Activated T-cell treated with anti-CD3 and anti-CD28 coated beads, Interleukin-2, amount 50 U/mL, for 1 hour (primary cell): ENCODE data around the gene HYDIN.

ENCODE experiments used
- DNase-seq: peaks from one replicate; pipeline ENCODE4 v3.0.0-alpha.2; 2020

Gene HYDIN

DNA sequence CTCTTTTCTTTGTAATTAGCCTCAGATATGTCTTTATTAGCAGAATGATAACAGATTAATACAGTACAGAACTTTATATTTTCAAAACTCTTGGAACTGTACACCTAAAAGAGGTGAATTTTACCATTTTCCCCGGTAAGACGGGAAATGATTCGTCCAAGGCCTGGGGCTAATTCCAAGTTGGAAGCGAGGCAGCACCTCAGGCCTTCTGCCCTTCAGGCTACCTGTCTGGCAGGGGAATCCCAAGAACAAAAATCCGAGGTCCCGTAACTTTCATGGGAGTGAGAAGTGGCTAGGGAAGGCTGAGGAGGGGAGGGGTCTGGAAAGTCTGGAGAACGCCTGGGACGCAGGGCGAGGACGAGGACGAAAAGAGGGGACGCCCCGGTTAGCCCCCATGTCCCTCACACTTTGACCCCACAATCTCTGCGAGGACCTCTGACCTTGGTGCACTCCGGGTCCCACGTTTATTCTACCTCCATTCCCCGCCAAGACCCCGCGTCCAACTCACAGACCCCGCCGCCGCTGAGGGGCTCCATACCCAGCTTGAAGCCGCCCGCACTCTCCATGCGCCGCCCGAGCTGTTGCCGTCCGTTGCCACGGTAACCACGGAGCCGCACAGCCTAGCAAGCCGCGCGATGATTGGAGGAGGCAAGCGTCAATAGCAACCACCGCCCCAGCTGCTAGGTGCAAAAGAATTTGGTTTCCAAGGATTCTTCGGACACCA is at the start of gene HYDIN:
TSS of gene HYDIN (minus strand) at position 601 of the 724 bp plus-strand sequence. CDS start 43,827 bp downstream, outside the sequence.
- no peak for DNase-seq

DNA sequence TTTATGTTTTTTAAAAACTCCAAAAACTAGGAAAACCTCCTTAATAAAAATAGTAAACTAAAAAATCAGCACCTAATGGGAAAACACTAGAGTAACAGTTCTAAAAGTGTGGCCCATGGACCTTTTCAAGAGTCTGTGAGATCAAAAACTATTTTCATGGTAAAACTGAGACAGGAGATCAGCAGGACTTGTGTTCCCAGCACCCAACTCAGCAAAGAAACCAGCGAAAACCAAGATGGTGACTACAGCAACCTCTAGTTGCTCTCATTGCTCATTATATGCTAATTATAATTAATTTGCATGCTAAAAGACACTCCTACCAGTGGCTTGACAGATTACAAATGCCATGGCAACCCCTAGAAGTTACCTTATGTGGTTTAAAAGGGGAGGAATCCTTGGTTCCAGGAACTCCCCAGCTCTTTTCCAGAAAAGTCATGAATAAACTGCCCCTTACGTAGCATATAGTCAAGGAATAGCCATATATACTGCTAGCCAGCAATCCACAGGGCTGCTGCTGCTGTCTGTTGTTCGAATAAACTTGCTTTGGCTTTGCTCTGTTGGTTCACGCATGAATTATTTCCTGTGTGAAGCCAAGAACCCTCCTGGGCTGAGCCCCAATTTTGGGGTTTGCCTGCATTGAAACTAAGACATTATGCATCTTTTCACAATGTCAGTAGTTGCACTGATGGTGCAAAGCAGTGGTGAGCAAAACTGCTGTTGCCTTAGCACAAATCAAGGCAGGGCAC is 46.2 kb upstream of the HYDIN start:
- DNase-seq, result no peak

DNA sequence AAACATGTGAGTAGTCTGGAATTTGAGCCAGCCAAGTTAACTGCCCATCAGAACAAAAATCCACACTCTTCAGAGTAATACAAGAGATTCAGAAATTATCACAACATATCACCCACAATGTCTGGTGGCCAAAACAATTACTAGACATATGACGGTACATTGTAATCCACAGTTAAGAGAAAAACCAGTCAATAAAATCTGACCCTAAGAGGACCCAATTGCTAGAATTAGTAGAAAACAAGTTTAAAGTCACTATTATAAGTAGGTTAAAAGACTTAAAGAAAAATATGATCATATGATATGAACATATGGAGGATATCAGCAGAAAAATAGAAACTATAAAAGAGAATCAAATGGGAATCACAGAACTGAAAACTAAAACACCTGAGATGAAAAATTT is 42.9 kb upstream of the HYDIN start:
- no peak for DNase-seq

DNA sequence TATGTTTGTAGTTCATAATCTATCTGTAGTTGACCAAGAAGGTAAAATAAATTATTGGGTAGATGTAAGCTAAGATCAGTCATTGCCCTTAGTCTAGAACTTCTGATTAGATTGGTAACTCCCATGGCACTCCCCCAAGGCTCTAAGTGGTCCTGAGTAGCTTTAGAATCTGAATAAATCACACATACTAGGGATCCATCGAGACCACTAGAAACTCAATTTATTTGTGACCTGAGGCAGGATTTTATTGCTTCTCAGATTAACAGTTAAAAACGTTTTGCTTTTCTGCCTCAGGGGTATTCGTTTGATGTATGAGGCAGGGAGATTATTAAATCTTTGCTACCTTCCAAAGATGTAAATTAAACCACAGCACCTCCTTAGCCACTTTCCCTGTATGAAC is 33.8 kb upstream of the HYDIN start:
- no peak for DNase-seq

DNA sequence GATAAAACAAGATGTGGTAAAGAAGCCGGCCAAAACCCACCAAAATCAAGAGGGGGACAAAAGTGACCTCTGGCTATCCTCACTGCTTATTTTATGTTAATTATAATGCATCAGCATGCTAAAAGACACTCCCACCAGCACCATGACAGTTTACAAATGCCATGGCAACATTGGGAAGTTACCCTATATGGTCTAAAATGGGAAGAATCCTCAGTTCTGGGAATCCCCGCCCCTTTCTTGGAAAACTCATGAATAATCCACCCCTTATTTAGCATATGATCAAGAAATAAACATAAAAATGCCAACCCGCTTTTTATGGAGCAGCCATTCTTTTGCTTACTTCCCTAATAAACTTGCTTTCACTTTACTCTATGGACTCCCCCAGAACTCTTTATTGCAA is 33.1 kb upstream of the HYDIN start:
- DNase-seq, result no peak

DNA sequence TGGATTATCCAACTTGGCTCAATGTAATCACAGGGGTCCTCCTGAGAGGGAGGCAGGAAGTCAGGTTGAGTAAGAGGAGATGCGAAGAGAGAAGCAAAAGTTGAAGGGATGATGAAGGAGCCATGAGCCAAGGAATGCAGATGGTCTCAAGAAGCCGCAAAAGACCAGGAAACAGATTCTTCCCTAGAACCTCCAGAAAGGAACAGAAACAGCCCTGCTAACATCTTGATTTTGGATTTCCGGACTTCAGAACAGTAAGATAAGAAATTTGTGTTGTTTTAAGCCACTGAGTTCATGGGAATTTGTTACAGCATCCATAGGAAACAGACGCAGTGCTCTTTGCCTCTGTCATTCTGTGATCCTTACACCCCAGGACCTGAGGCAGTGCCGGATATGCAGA is 31.9 kb upstream of the HYDIN start:
- no peak for DNase-seq

DNA sequence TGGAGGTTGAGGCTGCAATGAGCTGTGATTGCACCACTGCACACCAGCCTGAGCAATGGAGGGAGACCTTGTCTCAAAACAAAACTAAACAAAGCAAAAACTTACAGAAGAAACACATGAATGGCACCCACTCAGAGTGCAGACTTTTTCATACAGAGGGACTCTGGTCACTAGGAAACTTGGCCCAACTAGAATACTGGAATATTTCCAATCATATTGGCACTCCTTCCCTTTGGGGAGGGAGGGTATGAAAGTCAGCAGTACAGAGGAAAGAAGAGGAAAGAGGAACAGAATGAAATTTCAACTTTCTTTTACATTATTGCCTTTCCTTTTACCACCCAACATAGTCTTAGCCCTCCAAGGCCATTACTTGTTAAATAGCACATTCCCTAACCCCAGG is 30.5 kb upstream of the HYDIN start:
- no peak for DNase-seq

DNA sequence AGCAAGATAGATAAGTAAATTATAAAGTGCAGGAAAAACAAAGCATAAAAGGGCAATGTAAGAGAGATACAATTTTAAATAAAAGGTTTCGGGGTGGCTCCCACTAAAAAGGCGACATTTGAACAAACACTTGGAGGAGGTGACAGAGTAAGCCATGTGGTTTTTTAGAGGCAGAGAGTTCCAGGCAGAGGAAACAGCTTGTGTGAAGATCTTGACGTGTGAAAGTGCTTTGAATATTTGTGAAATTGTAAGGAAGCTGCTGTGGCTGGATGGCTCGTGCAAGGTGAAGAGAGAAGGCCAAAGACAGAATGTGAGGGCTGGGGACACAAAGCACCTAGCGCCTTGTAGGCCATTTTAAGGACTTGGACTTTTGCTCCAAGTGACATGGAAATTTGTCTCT is 28.6 kb upstream of the HYDIN start:
- no peak for DNase-seq

DNA sequence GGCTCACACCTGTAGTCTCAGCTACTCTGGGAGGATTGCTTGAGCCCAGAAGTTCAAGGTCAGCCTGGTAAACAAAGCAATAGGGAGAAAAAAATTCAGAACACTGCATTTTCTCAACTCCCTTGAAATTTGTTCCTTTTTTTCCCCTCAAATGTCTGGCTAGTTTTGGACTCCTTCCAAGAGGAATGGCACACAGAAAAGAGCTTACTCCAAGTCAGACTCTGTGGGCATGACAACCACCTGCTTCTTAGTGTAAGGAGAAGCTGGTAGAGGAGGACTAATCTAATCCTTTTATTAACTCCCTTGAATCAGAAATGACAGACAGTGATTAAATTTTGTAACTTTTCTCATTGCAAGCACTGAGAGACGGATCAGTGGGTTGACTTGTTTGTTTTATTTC is 27.9 kb upstream of the HYDIN start:
- DNase-seq, result no peak

DNA sequence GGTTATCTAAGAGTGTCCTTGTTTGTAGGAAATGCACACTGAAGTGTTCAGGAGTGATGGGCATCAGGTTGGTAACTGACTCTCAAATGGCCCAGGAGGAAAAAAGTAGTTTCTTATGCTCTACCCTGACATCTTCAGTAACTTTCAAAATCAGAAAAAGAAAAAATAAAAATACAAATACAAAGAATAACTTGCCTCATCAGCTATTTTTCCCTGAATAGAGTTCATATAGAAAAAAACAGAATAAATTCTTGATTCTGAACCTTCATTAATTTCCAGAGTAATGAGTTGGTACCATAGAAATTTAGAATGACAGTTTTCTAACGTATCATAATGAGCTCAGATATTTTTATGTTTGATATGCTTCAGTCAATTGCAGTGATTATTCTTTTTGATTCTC is 27.2 kb upstream of the HYDIN start:
- DNase-seq, result no peak

DNA sequence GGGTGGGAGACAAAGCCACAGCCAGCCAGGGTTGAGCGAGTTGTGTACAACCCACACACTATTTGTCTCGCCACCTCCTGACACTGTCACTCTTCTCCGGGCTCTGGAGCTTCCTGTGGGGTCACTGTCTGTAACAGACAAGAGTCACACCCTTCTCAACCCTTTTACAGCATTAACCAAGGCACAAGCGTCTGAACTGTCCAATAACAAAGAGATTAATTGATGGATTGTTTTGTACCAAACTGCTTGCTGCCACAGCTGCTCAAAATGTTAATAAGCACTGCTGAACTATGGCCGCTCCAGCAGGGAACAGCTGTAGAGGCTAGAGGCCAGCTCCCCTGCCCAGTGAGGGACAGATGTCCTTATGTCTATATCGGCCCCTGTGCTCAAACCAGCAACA is 25.2 kb upstream of the HYDIN start:
- DNase-seq, result no peak

DNA sequence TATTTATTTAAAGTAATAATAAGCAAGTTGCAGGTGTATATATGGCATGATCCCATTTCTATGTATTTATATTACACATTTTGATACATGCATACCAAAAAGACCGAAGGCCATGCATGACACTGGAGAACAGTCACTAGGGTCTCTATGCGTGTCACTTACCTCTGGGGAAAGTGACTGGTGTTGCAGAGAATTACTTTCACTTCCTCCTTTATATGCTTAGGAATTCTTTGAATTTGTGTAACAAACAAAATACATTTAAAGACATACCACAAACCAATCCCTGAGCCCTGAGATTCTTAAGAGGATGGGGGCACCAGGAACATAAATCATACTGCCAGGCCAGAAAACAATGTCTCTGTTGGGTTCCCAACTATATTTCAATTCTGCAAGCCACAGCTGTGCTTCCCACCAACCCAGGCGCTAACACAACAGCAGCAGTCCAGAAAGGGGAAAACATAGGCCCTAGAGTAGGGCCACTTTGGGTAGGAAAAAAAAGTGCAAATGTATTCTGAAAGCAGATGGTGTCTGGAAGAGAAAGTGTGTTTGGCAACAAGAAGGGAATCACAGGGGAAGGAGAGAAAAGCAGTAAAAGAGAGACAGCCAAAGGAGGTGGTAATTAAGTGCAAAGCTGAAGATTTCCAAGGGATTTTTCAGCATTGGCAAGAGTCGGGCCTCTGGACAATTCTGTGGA is 24.5 kb upstream of the HYDIN start:
- DNase-seq, result no peak

DNA sequence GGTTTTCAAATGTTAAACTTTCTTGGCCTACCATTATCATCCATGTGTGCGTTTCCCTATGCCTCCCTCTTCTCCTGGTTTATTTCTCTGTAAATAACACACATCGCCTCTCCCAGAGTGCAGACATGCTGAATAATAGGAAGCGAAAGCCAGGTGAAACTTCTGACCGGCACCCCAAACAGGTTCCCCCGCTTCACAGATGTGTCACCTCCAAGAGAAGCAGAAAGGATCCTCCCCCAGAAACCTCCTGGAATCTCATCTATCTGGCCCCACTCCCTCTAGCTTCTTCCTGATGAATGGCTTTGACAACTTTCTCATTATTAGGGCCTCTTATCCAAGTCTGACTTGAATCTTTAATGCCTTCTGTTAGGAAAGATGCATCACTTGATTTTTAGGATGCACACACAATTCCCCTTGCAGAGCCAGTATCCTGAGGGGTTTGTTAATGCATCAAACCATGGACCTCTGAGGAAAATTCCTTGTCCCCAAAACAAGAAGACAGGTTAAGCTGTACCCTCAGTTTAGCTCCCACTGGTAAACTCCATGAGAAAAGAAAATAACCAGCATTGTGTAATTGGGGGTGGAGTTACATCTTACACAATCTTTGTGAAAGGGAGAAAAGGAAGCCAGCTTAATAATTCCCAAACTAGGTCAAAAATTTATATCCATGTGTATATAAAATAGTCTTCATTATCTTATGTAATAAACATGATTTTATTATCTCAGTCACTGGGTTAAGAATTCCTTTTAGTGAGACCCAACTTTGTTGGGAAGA is 20.1 kb upstream of the HYDIN start:
- DNase-seq, result no peak

DNA sequence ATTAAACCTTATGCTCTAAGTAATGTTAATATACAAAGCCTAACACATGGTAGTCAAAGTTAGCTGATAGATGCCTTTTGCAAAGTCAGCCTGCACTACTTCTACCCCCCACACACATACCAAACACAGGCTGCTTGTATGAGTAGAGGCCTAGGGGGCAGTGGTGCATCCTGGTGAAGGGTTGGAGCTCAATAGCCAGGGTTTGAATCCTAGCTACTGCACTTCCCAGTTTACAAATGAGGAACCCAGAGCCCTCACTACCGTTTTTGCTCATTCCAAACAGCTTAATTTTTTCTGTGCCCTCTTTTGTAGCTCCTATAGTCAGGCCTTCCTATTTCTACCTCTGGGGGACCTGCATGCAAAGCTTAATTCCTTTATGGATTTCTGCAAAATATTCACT is 18.9 kb upstream of the HYDIN start:
- DNase-seq, result no peak

DNA sequence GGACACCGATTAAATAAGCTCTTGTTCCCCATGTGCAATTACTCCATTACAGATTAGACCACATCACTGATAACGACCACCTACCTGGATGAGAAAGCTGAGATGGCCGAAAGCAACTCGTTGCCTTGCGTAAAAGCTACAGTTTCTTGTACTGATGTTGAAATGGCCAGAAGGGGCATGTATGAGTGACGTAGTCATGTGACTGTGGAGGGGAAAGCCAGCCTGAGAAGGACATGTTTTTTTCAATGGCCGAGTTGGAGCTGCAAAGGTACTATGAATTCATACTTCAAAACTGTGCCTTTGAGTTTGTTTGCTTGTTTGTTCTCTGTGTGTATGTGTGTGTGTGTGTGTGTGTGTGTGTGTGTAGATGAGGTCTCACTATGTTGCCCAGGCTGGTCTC is 17.0 kb upstream of the HYDIN start:
- no peak for DNase-seq

DNA sequence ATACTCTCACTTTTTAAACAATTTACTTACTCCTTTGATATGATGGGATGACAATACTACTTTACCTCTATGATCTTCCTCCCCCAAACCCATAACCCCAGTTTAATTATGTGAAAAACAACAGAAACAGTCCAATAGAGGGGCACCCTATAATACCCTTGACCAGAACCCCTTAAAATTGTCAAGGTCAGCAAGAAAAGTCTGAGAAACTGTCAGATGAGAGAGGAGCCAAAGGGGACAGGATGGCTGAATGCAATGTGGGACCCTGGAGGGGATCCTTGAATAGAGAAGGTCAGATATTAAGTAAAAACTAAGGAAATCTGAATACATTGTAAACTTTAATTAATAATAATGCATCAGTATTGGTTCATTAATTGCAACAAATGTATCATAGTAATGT is 15.8 kb upstream of the HYDIN start:
- no peak for DNase-seq

DNA sequence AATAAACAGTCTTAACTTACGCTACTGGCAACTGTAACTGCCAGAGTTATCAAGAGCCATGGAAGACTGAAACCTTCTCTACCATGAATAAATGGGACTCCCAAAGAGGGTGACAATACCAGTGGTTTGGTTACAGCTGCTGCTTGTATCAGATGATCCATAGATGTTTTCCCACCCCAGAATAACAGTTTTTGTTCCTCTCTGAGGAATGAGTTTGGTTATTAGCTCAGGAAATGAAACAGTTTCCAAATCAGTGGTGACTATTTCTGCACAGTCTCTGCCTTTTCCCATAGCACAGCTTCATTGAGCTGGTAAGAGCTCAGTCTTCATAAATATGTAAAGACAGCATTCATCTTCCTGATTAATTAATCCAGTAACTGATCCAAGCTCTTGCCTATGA is 14.0 kb upstream of the HYDIN start:
- no peak for DNase-seq

DNA sequence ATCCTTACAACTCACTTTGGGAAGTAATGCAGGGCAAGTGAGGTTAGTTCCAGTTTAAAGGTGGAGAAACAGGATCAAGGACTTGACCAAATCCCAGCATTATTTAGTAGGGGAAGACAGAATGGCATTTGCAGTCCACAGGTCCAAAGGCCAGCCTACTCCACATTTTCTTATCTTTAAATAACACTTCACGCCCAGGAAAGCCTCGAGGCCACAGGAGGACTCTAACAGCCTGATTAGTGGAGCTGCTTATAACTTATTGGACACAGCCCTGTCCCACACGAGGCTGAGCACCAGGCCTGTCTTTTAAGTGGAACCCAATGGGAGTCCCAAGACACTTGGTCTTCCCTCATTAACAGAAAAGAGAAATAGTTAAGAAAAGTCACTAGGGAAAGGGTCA is 12.1 kb upstream of the HYDIN start:
- DNase-seq, result no peak

DNA sequence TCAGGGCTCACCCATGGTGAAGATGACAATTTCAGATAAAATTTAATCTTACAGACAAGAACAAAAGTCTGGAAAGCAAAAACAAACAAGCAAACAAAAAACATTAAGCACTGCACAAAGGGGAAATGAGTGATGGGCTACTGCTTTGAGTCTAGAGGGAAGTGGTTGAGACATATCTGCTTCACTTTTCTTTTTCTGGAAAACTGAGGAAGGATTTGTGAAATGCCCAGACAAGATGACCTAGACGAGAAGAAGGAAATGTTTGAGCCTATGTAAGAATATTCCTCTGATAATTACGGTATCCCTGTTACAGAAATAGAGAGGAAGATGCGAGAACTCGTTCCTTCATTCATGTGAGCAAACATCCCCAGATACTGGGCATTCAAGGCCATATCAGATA is 11.5 kb upstream of the HYDIN start:
- DNase-seq, result no peak

DNA sequence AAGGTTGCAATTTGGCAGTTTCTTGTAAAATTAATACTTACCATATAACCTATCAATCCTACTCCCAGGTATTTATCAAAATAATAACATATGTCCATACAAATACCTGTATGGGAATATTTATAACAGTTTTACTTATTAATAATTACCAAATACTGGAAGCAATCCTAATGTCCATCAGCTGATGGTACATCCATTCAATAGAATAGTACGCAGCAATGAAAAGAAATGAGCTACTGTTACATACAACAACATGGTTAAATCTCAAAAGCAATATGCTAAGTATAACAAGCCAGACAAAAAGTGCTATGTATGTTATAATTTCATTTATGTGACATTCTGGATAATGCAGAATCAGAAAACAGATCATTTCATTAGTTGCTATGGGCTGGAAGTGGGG is 1.2 kb downstream of the HYDIN start:
- no peak for DNase-seq

DNA sequence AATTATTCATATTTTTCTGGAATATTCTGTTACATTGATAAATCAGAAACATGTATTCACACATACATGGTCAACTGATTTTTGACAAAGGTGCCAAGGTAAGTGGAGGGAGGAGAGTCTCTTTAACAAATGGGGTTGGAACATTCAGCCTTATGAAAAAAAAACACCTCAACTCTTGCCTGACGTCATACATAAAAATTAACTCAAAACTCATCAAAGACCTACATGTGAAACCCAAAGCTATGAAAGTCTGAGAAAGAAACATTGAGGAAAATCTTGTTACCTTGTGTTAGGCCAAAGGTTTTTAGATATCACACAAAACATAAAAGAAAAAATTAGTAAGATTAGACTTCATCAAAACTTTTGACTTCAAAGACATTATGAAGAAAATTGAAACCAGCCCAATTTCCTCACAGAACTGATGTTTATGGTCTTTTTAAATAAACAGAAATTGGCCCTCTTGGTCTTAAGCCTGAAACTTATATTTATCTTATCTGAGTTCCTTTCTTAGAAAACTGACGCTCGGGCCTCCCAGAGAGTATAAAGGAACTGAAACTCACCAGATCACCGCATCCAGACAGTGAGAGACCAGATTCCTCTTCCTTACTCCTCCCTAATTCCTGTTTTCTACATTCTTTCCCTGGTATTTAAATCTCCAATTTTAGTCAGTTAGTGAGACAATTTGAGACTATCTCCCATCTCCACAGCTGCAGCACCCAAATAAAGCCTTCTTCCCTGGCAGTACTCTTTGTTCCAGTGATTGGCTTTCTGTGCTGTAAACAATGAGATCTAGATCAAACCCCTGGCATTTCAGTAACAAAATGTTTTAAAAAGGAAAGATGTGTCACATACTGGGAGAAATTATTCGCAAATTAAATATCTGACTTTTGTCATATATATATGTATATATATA is 4.0 kb downstream of the HYDIN start:
- no peak for DNase-seq

DNA sequence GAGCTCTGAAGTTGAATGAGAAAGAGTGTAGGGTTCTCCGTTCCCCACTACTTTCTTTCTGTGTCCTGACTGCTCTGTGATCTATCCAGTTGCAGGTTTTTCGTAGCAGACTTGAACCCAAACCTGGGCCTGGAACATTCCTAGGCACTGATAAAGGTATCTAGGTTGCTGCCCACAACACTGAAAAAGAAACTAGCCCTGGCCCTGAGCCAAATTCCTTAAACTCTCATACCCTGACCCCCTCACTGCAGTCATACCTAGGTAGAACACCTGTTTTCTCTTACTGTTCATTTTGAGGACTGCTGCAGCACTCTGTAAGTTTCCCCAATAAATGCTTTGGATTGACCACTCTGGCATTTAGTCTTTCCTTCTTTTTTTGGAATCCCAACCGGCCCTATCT is 5.4 kb downstream of the HYDIN start:
- no peak for DNase-seq
